Right lobe of liver (tissue), 6 donors: ENCODE measurements around the gene GTPBP3. TPM values are rescaled to one million over a fixed set of nuclear protein-coding genes. Genes with fewer than 3 reads are reported as not detected.

ENCODE experiments used
- ATAC-seq, 4 donors: fragments of 200-7000 bp; cut with Tn5 transposase; one replicate each; pipeline ENCODE4 v1.9.1; 2020; ENCODE audit warnings: mild to moderate bottlenecking in 4 of 4, moderate library complexity in 4 of 4
- DNase-seq, 3 donors: peaks; one replicate each; pipeline ENCODE4 v3.0.0-alpha.2; 2020
- H3K27ac ChIP-seq, 3 donors: fragments of 200-600 bp; one replicate each; pipeline ENCODE4 v1.8.0; 2022
- H3K27me3 ChIP-seq, 2 donors: fragments of 200-600 bp; one replicate each; pipeline ENCODE4 v1.8.0; 2022
- H3K36me3 ChIP-seq, 4 donors: fragments of 200-600 bp; sonication (generic) in 1 of 4; one replicate each; pipeline versions ENCODE4 v1.5.1 to v1.8.0; 2017 to 2022; ENCODE audit warnings: control low read depth in 1 of 4
- H3K4me1 ChIP-seq, 4 donors: fragments of 200-600 bp; sonication (generic) in 1 of 4; one replicate each; pipeline versions ENCODE4 v1.5.1 to v1.8.0; 2017 to 2022; ENCODE audit warnings: control low read depth in 1 of 4
- H3K4me3 ChIP-seq, 3 donors: fragments of 200-600 bp; one replicate each; pipeline ENCODE4 v1.8.0; 2022
- H3K9me3 ChIP-seq, 4 donors: fragments of 200-600 bp; sonication (generic) in 1 of 4; one replicate each; pipeline versions ENCODE4 v1.5.1 to v1.8.0; 2017 to 2022; ENCODE audit warnings: control low read depth in 1 of 4
- POLR2A ChIP-seq: fragments of 450-650 bp; IDR thresholded peaks from one replicate; pipeline ENCODE4 v1.6.1; 2017; ENCODE audit warnings: antibody characterized with exemption, mild to moderate bottlenecking
- WGBS: methylation state at CpG from one replicate; pipeline ENCODE4 v1.1.6; 2018; ENCODE audit warnings: low coverage, low lambda C conversion rate; ENCODE audit not compliant: insufficient coverage; ENCODE audit errors: missing lambda C conversion rate; 5-methylcytosine and 5-hydroxymethylcytosine counted together
- intact Hi-C, 2 donors: fragments of 100-400 bp; cut with DNase I; formaldehyde crosslinking; loops; one replicate each; pipeline versions ENCODE4 v1.11.2 to v1.14.1; 2022
- total RNA-seq, 6 experiments: library from RNA; depleted of rRNA in 2 of 6; stranded (reverse); fragments of >200 nt in 2 of 6; fragmentation: NEBNext Ultra II Directional in 3 of 6; extraction: Animal tissue kit (Norgen Biotek cat#: 25700) in 3 of 6; gene quantifications; one replicate each; pipeline versions ENCODE4 v1.1.0 to v1.2.4, GENCODE V29; 2016 to 2023
- TF ChIP-seq, protein P1 (sequence below), 4 donors: fragments of 200-600 bp in 3 of 4; fragments of 450-650 bp in 1 of 4; IDR thresholded peaks; one replicate each; pipeline versions ENCODE4 v1.5.1 to v1.8.0; 2016 to 2022; ENCODE audit warnings: antibody characterized with exemption in 4 of 4, mild to moderate bottlenecking in 2 of 4
- donor health status: DM: no; HTN: yes; CAD: no.
- donor health status: DM: no; HTN: no; CAD: no.
- donor health status: DM: no; HTN: no; CAD: no.
- donor health status: DM: no; HTN: yes; CAD: no.
- donor health status: DM: no; HTN: yes; CAD: no.

GTPBP3 gene
- total RNA-seq, 6 experiments from 2014 or later: 10.3 to 23.6 (median 13.6) TPM

DNA sequence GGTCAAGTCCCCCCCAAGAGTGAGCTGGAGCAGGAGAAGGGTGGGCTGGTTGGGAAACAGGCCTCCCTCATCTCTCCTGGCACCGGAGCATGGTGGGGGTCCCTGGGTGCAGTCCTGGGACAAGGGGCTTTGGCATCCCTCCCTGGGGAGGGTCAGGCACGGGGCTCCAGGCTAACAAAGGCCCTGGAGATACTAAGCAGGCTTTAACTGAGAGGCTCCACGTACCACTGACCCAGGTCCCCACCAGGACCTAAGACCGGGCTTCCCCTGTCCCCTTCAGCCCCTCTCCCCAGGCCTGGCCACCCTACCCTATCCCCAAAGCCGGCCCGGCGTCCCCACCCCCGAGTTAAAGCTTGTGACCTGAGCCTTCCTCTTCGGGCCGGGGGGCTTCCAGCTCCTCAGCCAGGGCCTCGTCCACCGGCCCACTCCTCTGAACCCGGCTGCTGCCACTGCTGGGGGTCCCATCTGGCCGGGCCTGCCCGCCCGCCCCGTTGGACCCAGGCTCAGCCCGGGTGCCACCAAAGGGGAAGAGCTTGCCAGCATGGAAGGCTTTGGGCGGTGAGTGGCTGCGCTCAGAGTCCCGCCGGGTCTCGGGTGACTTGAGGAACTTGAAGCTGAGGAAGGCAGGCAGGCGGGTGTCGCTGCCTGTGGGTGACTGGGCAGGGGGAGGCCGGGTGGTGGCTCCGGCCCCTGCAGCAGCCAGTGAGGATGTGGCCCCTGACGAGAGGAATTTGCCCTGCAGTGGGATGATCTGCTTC lies 12.8 kb upstream of the GTPBP3 start:
- no CpG with 5 or more reads among the region's 28 CpGs for WGBS
- no peaks in the 10 kb centered on the region for H3K9me3 ChIP-seq
- TF ChIP-seq POLR2A: no peak
- TF ChIP-seq, protein P1, sequence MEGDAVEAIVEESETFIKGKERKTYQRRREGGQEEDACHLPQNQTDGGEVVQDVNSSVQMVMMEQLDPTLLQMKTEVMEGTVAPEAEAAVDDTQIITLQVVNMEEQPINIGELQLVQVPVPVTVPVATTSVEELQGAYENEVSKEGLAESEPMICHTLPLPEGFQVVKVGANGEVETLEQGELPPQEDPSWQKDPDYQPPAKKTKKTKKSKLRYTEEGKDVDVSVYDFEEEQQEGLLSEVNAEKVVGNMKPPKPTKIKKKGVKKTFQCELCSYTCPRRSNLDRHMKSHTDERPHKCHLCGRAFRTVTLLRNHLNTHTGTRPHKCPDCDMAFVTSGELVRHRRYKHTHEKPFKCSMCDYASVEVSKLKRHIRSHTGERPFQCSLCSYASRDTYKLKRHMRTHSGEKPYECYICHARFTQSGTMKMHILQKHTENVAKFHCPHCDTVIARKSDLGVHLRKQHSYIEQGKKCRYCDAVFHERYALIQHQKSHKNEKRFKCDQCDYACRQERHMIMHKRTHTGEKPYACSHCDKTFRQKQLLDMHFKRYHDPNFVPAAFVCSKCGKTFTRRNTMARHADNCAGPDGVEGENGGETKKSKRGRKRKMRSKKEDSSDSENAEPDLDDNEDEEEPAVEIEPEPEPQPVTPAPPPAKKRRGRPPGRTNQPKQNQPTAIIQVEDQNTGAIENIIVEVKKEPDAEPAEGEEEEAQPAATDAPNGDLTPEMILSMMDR (IDR thresholded peaks at IDR 0.05): no peak
- DNase-seq (no peak), ATAC-seq (no peak)
- H3K4me3 ChIP-seq: no peak overlapping the region
- no peak overlapping the region for H3K27ac ChIP-seq
- no peaks in the 10 kb centered on the region for H3K27me3 ChIP-seq
- peaks cover 0 to 30% (median 10%) of the 10 kb centered on the region in 4 donors for H3K4me1 ChIP-seq
- H3K36me3 ChIP-seq: peaks cover 0 to 12% (median 5%) of the 10 kb centered on the region in 4 donors
- intact Hi-C loops: no loop called here

DNA sequence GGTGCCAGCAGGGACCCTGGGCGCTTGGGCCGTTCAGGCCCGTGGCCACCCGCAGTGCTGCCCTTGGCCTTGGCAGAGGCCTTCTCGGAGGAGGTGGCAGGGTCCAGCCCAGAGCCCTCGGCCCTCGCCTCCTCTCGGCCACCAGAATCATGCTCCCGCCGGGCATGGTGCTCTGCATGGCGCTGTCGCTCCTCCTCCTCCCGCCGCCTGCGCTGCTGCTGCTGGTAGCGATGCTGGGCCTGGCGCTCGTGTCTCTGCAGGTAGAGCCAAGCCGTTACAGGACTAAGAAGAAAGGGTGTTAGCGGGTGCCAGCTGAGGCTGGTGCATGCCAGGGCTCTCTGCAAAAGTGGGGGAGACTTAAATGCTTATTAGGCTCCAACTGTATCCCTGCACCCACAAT lies 12.2 kb upstream of the GTPBP3 start:
- no peak for ATAC-seq
- Histone ChIP-seq H3K36me3 (peaks cover 0 to 7% (median 3%) of the 10 kb centered on the region in 4 donors), H3K4me1 (peaks cover 0 to 30% (median 10%) of the 10 kb centered on the region in 4 donors), H3K27me3 (no peaks in the 10 kb centered on the region), H3K9me3 (no peaks in the 10 kb centered on the region), H3K27ac (no peak overlapping the region), H3K4me3 (no peak overlapping the region)
- intact Hi-C loops: no loop called here
- WGBS: 82% methylated on average over 2 of the region's 20 CpGs
- TF ChIP-seq, protein P1 (IDR thresholded peaks at IDR 0.05): no peak
- no peak for TF ChIP-seq POLR2A
- no peak for DNase-seq

DNA sequence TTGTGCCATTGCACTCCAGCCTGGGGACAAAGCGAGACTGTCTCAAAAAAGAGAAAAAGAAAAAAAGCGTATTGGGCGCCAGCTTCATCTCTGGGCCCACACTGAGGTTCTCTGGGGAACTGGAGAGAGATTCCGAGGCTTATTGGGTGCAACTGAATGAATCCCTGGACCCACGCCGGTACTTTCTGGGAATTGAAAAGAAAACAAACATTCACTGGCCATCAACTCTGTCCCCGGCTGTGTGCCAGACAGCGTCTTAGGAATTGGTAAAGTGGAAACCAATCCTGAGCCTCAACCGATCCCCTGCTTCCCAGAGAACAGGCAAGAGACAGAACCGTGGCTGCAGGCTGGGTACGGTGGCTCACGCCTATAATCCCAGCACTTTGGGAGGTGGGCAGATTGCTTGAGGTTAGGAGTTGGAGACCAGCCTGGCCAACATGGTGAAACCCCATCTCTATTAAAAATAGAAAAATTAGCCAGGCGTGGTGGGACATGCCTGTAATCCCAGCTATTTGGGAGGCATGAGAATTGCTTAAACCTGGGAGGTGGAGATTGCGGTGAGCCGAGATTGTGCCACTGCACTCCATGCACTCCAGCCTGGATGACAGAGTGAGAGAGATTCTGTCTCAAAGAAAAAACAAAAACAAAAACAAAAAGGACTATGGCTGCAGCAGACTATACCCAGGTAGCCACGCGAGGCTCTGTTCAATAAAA lies 11.3 kb upstream of the GTPBP3 start:
- TF ChIP-seq, protein P1 (IDR thresholded peaks at IDR 0.05): no peak
- TF ChIP-seq POLR2A: no peak
- DNase-seq (peak in 1 of 3 donors; percentile 76), ATAC-seq (peak; percentile 48 to 69 (median 68))
- Histone ChIP-seq H3K27me3 (no peaks in the 10 kb centered on the region), H3K36me3 (no peaks in the 10 kb centered on the region), H3K9me3 (no peaks in the 10 kb centered on the region), H3K4me3 (no peak overlapping the region), H3K27ac (no peak overlapping the region), H3K4me1 (peaks cover 0 to 30% (median 10%) of the 10 kb centered on the region in 4 donors)
- 43% methylated on average over 13 of the region's 17 CpGs for WGBS
- intact Hi-C loops: no loop called here

DNA sequence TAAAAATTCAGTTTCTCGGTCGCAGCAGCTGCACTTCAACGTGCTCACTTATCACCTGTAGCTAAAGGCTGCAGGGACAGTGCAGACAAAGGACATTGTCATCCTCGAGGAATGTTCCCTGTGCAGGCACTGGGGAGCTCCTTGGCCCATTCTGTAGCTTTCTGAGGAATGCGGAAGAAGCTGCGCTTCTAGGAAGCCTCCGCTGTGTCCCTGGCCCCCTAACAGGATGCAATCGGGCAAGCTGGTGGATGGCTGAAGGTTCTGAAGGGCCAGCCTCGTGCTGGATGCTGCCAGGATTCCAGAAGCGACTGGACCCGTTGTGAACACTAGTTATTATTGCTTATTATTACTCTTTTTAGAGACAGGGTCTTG lies 10.8 kb upstream of the GTPBP3 start:
- H3K27ac ChIP-seq: no peak overlapping the region
- no peak overlapping the region for H3K4me3 ChIP-seq
- no peaks in the 10 kb centered on the region for H3K36me3 ChIP-seq
- no peak for ATAC-seq
- intact Hi-C loops: no loop called here
- no peaks in the 10 kb centered on the region for H3K9me3 ChIP-seq
- WGBS: 75% methylated on average over 6 of the region's 11 CpGs
- H3K27me3 ChIP-seq: no peaks in the 10 kb centered on the region
- no peak for TF ChIP-seq POLR2A
- TF ChIP-seq, protein P1 (IDR thresholded peaks at IDR 0.05): no peak
- DNase-seq: no peak
- H3K4me1 ChIP-seq: peaks cover 0 to 30% (median 10%) of the 10 kb centered on the region in 4 donors
